Esophagus muscularis mucosa (tissue), 3 donors: ENCODE data around the gene TAF1B.

Experiments used
- CTCF ChIP-seq, 3 experiments: fragments of 200-600 bp in 2 of 3; fragments of 450-650 bp in 1 of 3; sonication (generic) in 2 of 3; IDR thresholded peaks; one replicate each; pipeline ENCODE4 v1.5.1; 2017 to 2019; ENCODE audit warnings: antibody characterized with exemption in 3 of 3, mild to moderate bottlenecking in 2 of 3, moderate library complexity in 1 of 3
- POLR2A ChIP-seq: fragments of 450-650 bp; IDR thresholded peaks from one replicate; pipeline ENCODE4 v1.6.1; 2017; ENCODE audit warnings: antibody characterized with exemption, moderate library complexity, mild to moderate bottlenecking, low read depth
- POLR2AphosphoS5 ChIP-seq, 2 donors: sonication (generic); formaldehyde crosslinking; IDR thresholded peaks; one replicate each; pipeline ENCODE4 v1.6.1; 2017; ENCODE audit warnings: antibody characterized with exemption in 2 of 2

GRCh38 chr2:9941196-9941995, 98.1 kb downstream of the TAF1B start:
- no peak for TF ChIP-seq CTCF (IDR thresholded peaks at IDR 0.05)
- TF ChIP-seq POLR2AphosphoS5 (IDR thresholded peaks at IDR 0.05), result no peak
- no peak for TF ChIP-seq POLR2A
